Measurements from ENCODE around the gene ZNF600. TPM values are rescaled to one million over a fixed set of nuclear protein-coding genes. Genes with fewer than 3 reads are reported as not detected.
"Not testable (repeated sequence)": the region's sequence is repeated elsewhere in the genome, so short reads cannot be mapped to it uniquely, and the experiment has no call there.

Gene ZNF600
- 100 to 1,000 TPM in 1 of 3 donors, 10 to 100 TPM in 2; 28.2 to 114 (median 42.4) TPM for polyA plus RNA-seq

DNA sequence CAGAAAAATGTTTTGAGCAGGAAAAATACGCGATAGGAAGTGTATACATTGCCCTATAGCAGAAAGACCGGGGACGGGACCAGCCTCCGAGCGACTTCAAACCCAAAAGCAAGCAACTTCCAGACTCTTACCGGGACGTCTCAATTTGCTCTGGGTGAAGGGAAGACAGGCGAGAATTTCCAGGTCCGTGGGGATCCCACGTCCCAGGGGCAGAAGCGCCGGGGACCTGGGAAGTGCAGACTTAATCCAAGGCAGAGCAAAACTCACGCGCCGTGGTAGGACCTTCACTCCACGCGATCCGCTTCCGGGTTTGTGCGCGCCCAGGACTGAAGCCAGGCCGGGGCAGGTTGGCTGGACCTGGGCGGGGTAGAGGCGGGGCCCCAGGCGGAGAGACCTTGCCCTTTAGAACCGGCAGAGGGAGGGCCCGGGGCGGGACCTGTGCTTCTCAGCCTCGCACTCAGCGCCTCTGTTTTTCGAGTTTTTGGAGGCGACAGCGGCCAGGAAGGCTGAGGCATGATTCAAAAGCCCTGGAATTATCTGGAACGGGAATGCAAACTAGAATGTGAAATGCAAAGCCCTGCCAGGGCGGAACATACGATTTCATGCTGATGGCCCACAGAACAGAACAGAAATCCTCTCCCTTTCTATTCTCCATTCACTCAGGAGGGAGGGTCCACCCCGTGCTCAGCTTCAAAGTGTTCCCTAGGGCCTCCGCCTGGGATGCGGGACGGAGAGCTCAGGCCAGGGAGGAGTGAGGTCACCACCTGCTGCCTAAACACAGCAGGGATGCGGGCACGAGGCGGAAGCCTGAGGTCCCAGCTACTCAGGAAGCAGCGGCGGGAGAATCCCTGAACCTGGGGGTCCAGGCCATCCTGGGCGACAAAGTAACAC is at the start of gene ZNF600:
ZNF600 (minus strand) TSS at position 328 of the 891 bp plus-strand sequence. CDS start 7,903 bp downstream, outside the sequence.
- H3K36me3 Mint-ChIP-seq, result peaks cover 4 to 11% (median 8%) of the 10 kb centered on the region in 3 donors
- H3K27me3 Mint-ChIP-seq (ENCODE audit: low read depth in 3 of 3); H3K9me3 Mint-ChIP-seq: not testable (repeated sequence)
- peak; percentile 82 to 89 (median 88) for DNase-seq
- H3K4me1 Mint-ChIP-seq, result peaks cover 55 to 74% of the 10 kb centered on the region in 2 donors
- H3K4me3 Mint-ChIP-seq, result peak within 1 kb of the TSS; percentile 92 to 98 (median 96)
- peak within 1 kb of the TSS; percentile 82 to 93 (median 92) for H3K27ac Mint-ChIP-seq

- H3K4me1 Mint-ChIP-seq, result peaks cover 25 to 32% of the 10 kb centered on the region in 2 donors
- not testable (repeated sequence) for DNase-seq; H3K27me3 Mint-ChIP-seq (ENCODE audit: low read depth in 3 of 3)
- H3K36me3 Mint-ChIP-seq, result peaks cover 25 to 29% (median 28%) of the 10 kb centered on the region in 3 donors
- H3K27ac Mint-ChIP-seq, result peak overlapping the region; percentile 83 to 96 (median 92)
- peak overlapping the region in 3 of 5 donors; percentile 21 to 81 (median 49) for H3K4me3 Mint-ChIP-seq
- peaks cover 22 to 41% (median 39%) of the 10 kb centered on the region in 6 donors for H3K9me3 Mint-ChIP-seq
Measured at GRCh38 chr19:52834289-52834688, 47.7 kb upstream of the ZNF600 start.

DNA sequence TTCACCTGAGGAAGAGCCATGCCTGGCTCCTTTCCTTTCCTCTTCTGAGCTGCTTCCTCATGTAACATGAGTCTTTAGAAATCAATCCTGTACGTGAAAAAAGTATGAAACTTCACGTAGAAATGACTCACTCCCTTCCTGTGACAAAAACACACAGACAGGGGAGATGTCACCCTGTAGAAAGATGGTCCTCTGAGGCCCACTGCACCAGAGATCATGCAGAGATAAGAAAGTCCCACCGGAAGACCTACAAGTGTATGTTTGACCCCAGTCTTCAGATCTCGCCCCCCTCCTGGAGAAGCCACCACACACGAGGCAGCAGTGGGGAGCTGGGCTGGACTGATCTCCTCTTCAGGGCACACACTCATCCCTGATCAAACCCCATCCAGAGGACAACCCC is 47.0 kb upstream of the ZNF600 start:
- peak; percentile 63 to 79 (median 75) for DNase-seq
- peaks cover 25 to 32% of the 10 kb centered on the region in 2 donors for H3K4me1 Mint-ChIP-seq
- H3K9me3 Mint-ChIP-seq, result peaks cover 22 to 35% (median 33%) of the 10 kb centered on the region in 6 donors
- H3K27me3 Mint-ChIP-seq (ENCODE audit: low read depth in 3 of 3), result not testable (repeated sequence)
- H3K27ac Mint-ChIP-seq, result peak overlapping the region; percentile 83 to 96 (median 92)
- peak overlapping the region; percentile 49 to 81 (median 63) for H3K4me3 Mint-ChIP-seq
- peaks cover 20 to 26% (median 24%) of the 10 kb centered on the region in 3 donors for H3K36me3 Mint-ChIP-seq

DNA sequence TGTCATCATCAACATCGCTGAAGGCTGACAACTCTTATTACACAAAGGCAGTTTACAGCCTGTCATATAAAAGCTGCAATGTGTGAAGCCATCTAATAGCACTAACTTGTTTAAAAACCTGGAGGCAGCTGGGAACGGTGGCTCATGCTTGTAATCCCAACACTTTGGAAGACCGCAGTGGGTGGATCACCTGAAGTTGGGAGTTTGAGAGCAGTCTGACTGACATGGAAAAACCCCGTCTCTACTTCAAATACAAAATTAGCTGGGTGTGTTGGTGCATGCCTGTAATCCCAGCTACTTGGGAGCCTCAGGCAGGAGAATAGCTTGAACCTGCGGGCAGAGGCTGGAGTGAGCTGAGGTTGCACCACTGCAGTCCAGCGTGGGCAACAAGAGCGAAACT is 43.3 kb upstream of the ZNF600 start:
- H3K27me3 Mint-ChIP-seq (ENCODE audit: low read depth in 3 of 3); H3K4me3 Mint-ChIP-seq; H3K36me3 Mint-ChIP-seq; H3K27ac Mint-ChIP-seq; H3K9me3 Mint-ChIP-seq; DNase-seq: not testable (repeated sequence)
- peaks cover 25 to 31% of the 10 kb centered on the region in 2 donors for H3K4me1 Mint-ChIP-seq

DNA sequence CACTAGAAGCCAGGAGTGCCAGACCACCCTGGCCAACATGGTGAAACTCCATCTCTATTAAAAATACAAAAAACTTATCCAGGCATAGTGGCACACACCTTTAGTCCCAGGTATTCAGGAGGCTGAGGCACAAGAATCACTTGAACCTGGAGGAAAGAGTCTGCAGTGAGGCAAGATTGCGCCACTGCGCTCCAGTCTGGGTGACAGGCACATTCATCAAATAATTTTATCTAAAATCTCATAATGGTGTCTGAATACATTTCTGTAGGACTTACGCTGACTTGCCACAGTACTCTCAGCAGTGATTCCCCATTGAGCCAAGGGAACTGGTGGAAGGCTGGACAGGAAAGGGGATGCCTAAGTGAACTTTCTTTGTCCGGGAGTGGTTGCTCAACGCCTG is 39.2 kb upstream of the ZNF600 start:
- Mint-ChIP-seq H3K27me3 (ENCODE audit: low read depth in 3 of 3) (peaks cover 0 to 4% (median 3%) of the 10 kb centered on the region in 3 donors), H3K4me3 (no peak overlapping the region), H3K36me3 (peaks cover 0 to 1% (median 0%) of the 10 kb centered on the region in 3 donors), H3K4me1 (peaks cover 11 to 17% of the 10 kb centered on the region in 2 donors), H3K9me3 (peaks cover 0 to 4% (median 0%) of the 10 kb centered on the region in 6 donors), H3K27ac (no peak overlapping the region)
- DNase-seq, result no peak

DNA sequence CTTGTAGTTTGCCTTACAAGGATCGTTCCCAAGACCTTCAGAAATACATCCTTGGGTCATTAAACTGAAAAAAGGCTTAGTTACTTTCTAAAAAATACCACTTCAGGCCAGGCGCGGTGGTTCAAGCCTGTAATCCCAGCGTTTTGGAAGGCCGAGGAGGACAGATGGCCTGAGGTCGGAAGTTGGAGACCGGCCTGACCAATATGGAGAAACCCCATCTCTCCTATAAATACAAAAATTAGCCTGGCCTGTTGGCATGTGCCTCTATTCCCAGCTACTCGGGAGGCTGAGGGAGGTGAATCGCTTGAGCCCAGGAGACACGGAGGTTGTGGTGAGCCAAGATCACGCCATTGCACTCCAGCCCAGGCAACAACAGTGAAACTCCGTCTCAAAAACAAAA is 37.1 kb upstream of the ZNF600 start:
- no peak for DNase-seq
- Mint-ChIP-seq H3K4me3 (no peak overlapping the region), H3K27me3 (ENCODE audit: low read depth in 3 of 3) (peaks cover 0 to 4% (median 3%) of the 10 kb centered on the region in 3 donors), H3K36me3 (peaks cover 0 to 6% (median 0%) of the 10 kb centered on the region in 3 donors), H3K9me3 (peaks cover 0 to 2% (median 0%) of the 10 kb centered on the region in 6 donors), H3K4me1 (peaks cover 27 to 33% of the 10 kb centered on the region in 2 donors), H3K27ac (no peak overlapping the region)

GRCh38 chr19:52821204-52821960 is 34.8 kb upstream of the ZNF600 start, which contains the start of gene ZNF28:
Gene ZNF28, minus strand, starts transcription at chr19:52821633. Its CDS starts 3,675 bp downstream, at chr19:52817958.
- H3K27me3 Mint-ChIP-seq (ENCODE audit: low read depth in 3 of 3); H3K9me3 Mint-ChIP-seq: not testable (repeated sequence)
- H3K36me3 Mint-ChIP-seq, result peaks cover 7 to 17% (median 13%) of the 10 kb centered on the region in 3 donors
- H3K4me1 Mint-ChIP-seq, result peaks cover 37 to 46% of the 10 kb centered on the region in 2 donors
- DNase-seq, result peak; percentile 59 to 76 (median 74)
- H3K27ac Mint-ChIP-seq, result peak within 1 kb of the TSS; percentile 84 to 94 (median 90)
- peak within 1 kb of the TSS; percentile 84 to 97 (median 91) for H3K4me3 Mint-ChIP-seq

DNA sequence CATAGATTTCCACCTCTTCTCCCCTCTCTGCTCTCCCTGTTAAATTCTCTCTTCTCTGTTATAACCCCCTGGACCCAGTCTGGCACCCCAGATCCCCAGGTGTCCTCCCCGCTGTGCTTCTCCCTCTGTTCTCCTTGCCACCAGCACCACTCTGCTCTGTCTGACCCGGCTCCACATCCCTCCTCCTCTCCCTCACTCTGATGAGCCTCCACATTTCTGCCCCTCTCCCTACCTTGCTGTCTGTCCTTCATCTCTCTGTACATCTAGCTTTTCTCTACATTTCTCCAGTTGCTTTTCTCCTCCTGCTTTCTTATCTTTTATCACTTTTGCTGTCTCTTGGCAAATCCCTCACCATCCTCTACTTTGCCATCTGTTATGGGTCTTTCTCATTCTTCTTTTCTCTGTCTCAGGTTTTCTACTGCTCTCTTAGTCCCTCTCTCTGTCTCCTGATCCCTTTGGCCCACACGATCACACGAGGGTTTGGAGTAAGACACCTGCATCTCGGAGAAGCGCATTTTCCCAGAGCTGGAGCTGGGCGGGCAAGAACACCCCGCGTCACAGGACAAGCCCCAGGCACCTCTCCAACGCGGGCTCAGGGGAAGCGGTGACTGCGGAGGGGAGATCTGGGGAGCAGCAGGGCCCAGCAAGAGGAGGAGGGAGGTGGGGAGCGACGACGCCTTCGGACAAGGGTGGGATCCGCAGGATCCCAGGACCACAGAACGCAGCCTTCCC is 34.0 kb upstream of the ZNF600 start:
- H3K4me3 Mint-ChIP-seq, result peak overlapping the region; percentile 84 to 97 (median 91)
- peak overlapping the region; percentile 84 to 94 (median 90) for H3K27ac Mint-ChIP-seq
- not testable (repeated sequence) for H3K27me3 Mint-ChIP-seq (ENCODE audit: low read depth in 3 of 3); H3K9me3 Mint-ChIP-seq
- peaks cover 37 to 46% of the 10 kb centered on the region in 2 donors for H3K4me1 Mint-ChIP-seq
- peaks cover 7 to 17% (median 17%) of the 10 kb centered on the region in 3 donors for H3K36me3 Mint-ChIP-seq
- peak; percentile 5 to 17 (median 17) for DNase-seq

DNA sequence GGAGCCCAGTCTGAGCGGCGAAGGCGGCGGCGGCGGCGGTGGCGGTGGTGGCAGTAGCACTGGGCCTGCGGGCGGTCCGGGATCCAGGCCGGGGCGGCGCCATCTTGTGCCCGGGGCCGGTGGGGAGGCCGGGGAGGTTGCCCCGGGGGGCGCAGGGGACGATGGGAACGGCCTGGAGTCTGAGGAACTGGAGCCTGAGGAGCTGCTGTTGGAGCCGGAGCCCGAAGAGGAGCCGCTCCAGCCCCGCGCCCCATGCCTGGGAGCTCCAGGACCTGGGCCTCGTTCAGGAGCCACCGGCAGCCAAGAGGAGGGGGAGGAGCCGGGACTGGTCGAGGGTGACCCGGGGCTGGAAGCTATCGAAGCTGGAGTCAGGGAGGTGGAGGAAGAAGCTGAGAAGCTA is 23.2 kb upstream of the ZNF600 start:
- H3K4me3 Mint-ChIP-seq, result no peak overlapping the region
- H3K9me3 Mint-ChIP-seq, result peaks cover under 1 to 33% (median 22%) of the 10 kb centered on the region in 6 donors
- H3K4me1 Mint-ChIP-seq, result peaks cover 0 to 5% of the 10 kb centered on the region in 2 donors
- no peak for DNase-seq
- H3K27ac Mint-ChIP-seq, result no peak overlapping the region
- peaks cover 44 to 64% (median 60%) of the 10 kb centered on the region in 3 donors for H3K36me3 Mint-ChIP-seq
- peaks cover 0 to 2% (median 0%) of the 10 kb centered on the region in 3 donors for H3K27me3 Mint-ChIP-seq (ENCODE audit: low read depth in 3 of 3)

- not testable (repeated sequence) for H3K27me3 Mint-ChIP-seq (ENCODE audit: low read depth in 3 of 3); H3K27ac Mint-ChIP-seq; H3K4me3 Mint-ChIP-seq; DNase-seq; H3K4me1 Mint-ChIP-seq
- Mint-ChIP-seq H3K36me3 (peaks cover 63 to 82% (median 77%) of the 10 kb centered on the region in 3 donors), H3K9me3 (peaks cover 68 to 94% (median 90%) of the 10 kb centered on the region in 6 donors)
Measured at GRCh38 chr19:52799950-52800640, 13.5 kb upstream of the ZNF600 start.

GRCh38 chr19:52789440-52789839 is 2.8 kb upstream of the ZNF600 start:
- peaks cover 0 to 9% (median 2%) of the 10 kb centered on the region in 3 donors for H3K36me3 Mint-ChIP-seq
- peaks cover 0 to 19% (median 14%) of the 10 kb centered on the region in 6 donors for H3K9me3 Mint-ChIP-seq
- peak overlapping the region in 3 of 5 donors; percentile 33 to 81 (median 41) for H3K4me3 Mint-ChIP-seq
- peak overlapping the region in 1 of 6 donors; percentile 53 for H3K27ac Mint-ChIP-seq
- peaks cover 38 to 61% of the 10 kb centered on the region in 2 donors for H3K4me1 Mint-ChIP-seq
- no peak for DNase-seq
- H3K27me3 Mint-ChIP-seq (ENCODE audit: low read depth in 3 of 3), result peaks cover 2 to 6% (median 3%) of the 10 kb centered on the region in 3 donors

DNA sequence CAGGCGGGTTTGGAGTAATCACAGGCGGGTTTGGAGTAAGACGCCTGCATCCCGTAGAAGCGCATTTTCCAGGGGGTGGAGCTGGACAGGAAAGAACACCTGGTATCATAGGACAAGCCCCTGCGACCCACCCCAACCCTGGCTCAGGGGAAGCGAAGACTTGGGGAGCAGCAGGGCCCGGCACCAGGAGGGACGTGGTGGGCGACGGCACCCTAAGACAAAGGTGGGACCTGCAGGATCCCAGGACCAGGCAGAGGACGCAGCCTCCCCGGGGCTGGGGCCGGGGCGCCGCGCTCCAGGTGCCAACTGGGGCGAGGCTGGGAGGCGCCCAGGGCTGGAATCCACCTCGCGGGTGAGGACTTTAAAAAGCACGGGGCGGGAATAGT is 520 bp downstream of the ZNF600 start:
- Mint-ChIP-seq H3K9me3 (peaks cover 0 to 4% (median 0%) of the 10 kb centered on the region in 6 donors), H3K36me3 (peaks cover 4 to 11% (median 8%) of the 10 kb centered on the region in 3 donors), H3K4me3 (peak overlapping the region; percentile 92 to 98 (median 96)), H3K4me1 (peaks cover 60 to 73% of the 10 kb centered on the region in 2 donors), H3K27me3 (ENCODE audit: low read depth in 3 of 3) (peaks cover 0 to 4% (median 0%) of the 10 kb centered on the region in 3 donors), H3K27ac (peak overlapping the region; percentile 82 to 93 (median 92))
- no peak for DNase-seq
